ENCODE data around the gene TRIO. TPM values are rescaled to one million over a fixed set of nuclear protein-coding genes. Genes with fewer than 3 reads are reported as not detected.

Gene TRIO
- total RNA-seq, 1 donor from 2014 or later: 34.9 TPM

DNA sequence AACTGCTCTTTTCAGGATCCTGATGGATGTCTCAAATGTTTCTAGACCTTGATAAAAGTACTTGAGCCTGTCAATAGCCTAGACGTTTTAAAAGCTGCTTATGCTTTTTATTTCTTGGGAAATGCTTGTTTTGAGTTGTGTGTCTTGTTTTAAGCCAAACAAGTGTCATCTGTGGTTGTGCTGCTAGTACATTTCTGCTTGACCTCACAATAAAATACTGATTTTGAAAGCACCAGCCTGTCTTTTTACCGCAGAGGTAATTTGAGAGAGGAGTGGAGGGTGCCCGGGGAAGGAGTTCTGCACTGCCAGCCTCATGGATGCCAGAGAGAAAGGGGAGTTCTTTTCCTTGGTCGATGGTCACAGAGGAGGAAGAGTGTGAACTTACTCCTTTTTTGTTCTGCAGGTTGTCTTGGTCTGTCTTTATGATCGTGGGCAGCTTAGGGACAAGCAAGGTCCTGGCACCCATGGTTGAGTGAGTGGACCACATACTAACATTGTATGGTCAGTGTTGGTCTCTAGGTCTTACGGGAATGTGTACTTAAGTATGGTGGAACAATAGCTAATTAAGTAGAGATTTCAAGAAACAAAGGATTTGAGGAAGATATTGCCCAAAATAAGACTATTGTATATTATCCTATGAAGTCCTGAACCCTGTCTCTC is 61.0 kb downstream of the TRIO start:
- ATAC-seq (no peak), DNase-seq (ENCODE audit: low spot score) (no peak)

DNA sequence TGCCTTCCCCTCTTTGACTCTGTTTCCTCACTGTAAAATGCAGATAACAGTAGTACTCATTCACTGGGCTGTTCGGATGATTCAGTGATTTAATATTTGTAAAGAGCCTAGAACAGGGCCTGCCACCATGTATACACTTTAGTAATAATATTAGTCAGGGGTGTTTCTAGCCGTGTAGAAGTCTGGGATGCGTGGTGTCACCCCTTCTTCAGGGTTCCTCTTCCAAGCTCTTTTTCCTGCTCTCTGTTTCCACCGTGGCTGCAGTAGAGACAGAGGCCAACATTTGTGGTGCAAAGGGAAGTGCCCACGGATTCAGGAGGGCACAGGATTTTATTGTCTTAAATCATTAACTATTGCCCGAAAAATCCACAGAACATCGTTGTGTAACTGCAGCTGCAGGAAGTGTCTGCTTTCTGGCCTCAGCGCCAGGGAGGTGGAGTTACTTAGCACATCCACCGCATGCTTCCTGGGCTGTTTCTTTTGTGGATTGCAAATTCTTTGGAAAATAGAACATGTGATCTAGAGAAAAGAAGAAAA is 61.7 kb downstream of the TRIO start:
- DNase-seq (ENCODE audit: low spot score): peak; percentile 86
- peak; percentile 75 for ATAC-seq

DNA sequence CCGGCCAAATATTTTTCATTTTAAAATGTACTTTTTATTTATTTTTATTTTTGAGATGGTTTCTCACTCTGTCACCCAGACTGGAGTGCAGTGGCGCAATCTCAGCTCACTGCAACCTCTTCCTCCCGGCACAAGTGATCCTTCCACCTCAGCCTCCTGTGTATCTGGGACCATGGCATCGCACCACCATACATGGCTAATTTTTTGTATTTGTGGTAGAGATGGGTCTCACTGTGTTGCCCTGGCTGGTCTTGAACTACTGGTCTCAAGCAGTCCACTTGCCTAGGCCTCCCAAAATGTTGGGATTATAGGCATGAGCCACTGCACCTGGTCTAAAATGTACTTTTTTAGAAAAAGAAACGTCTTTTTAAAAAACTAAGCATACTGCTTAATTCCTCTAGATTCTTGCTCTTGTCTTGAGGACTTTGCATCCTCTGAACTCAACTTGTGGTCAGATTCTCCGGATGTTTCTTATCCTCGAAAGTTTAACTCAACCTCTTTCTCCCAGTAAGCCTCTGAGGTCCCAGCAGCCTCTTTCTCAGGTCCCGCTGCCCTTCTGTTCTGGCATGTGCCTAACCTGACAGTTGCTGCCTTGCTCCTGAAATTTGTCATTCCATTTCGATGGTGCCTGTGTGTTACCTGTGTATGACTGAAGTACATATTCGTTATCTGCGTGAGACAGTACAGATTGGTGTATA is 63.0 kb downstream of the TRIO start:
- no peak for ATAC-seq
- no peak for DNase-seq (ENCODE audit: low spot score)

DNA sequence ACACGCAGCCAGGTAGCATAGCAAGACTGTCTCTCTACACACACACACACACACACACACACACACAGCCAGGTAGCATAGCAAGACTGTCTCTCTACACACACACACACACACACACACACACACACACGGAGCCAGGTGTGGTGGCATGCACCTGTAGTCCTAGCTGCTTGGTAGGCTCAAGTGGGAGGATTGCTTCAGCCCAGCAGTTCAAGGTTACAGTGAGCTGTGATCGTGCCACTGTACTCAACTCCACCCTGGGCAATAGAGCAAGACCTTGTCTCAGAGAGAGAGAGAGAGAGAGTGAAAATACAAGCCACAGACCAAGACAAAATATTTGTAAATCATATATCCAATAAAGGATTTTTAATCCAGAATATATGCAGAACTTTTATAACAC is 64.3 kb downstream of the TRIO start:
- ATAC-seq (peak; percentile 31), DNase-seq (ENCODE audit: low spot score) (peak; percentile 59)

DNA sequence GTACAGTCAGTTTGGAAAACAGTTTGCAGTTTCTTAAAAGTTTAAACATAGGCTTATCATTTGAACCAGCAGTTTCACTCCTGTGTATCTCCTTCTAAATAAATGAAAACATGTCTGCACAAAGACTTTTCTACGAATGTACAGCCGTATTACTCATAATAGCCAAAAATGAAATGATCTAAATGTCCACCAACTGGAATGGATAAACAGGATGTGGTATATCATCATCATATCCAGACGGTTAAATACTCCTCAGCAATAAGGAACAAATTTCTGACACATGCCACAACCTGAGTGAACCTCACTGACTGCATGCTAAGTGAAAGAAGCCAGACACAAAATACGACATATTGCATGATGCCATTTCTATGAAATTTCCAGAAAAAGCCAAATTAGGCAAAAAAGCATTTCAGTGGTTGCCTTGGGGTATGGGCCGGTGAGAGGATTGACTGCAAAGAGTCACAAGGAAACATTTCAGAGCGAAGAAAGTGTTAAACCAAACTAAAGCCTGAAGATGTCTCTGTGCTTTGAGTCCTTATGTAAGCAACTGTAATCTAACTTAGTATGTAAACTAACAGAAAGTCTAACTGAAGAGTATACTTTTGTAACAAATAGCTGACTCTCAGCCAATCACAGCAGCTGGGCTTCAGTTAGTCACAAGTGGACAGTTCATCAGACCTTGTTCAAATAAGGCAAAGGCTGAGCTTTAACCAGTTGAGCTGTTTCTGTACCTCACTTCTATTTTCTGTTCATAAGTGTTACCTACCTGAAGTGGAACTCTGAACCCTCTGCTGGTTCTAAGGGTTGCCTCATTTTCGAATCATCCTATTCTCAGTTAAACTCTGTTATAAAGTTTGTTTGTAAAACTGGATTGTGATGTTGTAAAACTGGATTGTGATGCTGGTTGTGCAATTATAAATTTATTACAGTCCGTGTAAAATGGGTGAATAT is 65.2 kb downstream of the TRIO start:
- ATAC-seq (peak; percentile 78), DNase-seq (ENCODE audit: low spot score) (peak; percentile 70)

DNA sequence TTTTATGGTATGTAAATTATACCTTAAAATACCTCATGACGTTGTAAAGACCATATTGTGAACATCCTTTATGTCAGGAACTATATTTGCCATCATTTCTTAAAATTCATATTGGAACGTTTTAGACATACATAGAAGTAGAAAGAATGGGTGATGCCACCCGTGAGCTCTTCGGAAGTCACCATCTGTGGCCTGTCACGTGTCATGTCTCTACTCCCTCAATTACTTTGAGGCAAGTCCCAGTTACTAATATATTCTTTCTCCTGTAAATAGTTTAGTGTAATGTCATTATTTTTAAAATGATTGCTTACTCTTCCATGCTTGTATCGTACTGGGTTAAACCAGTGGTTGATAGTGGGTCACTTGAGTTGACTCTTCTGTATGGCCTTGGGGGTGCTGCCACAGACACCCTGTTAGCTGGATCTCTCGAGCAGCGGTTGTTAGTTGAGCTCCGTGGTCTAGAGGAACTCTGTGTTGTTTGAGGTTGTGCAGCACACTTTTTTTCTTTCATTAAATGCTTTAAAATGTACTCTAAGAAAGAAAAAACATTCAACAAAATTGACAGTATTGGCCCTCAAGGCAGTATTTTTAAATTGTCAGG is 66.2 kb downstream of the TRIO start:
- ATAC-seq: no peak
- DNase-seq (ENCODE audit: low spot score): no peak

DNA sequence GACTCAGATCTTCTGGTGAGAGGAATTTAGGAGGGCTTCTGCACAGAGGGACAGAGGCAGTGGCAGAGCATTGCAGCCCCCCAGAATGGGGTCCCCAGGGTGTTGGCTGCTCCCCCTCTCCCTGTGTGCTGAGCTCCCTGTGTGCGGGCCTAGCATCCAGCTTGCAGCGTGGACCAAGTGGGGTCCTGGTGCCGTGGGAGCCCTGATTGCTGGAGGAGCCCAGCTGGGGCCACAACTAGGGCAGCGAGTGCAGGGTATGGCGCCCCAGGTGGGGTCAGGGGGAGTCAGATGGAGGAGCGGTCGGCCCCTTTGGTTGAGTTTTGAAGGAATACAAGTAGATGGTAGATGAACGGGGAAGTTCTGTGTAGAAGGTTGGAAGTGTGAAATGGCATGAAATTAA is 66.7 kb downstream of the TRIO start:
- DNase-seq (ENCODE audit: low spot score) (no peak), ATAC-seq (no peak)

DNA sequence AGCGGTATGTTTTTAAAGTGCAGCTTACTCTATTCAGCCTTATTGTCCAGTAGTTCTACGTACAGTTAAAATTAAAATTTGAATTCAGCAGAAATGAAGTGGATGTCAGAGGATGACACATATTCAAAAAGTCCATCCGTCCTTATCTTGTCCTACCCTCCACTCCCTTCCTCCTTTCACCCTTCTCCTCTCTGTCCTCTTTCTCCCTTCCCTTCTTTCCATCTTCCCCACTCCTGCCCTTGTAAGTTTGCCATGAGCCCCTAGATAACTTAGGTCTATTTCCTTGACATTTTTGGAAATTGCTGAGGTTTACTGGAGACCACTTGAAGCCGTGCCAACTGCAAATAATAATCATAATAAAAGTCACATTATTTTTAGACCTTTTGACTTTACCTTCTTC is 67.6 kb downstream of the TRIO start:
- ATAC-seq: no peak

DNA sequence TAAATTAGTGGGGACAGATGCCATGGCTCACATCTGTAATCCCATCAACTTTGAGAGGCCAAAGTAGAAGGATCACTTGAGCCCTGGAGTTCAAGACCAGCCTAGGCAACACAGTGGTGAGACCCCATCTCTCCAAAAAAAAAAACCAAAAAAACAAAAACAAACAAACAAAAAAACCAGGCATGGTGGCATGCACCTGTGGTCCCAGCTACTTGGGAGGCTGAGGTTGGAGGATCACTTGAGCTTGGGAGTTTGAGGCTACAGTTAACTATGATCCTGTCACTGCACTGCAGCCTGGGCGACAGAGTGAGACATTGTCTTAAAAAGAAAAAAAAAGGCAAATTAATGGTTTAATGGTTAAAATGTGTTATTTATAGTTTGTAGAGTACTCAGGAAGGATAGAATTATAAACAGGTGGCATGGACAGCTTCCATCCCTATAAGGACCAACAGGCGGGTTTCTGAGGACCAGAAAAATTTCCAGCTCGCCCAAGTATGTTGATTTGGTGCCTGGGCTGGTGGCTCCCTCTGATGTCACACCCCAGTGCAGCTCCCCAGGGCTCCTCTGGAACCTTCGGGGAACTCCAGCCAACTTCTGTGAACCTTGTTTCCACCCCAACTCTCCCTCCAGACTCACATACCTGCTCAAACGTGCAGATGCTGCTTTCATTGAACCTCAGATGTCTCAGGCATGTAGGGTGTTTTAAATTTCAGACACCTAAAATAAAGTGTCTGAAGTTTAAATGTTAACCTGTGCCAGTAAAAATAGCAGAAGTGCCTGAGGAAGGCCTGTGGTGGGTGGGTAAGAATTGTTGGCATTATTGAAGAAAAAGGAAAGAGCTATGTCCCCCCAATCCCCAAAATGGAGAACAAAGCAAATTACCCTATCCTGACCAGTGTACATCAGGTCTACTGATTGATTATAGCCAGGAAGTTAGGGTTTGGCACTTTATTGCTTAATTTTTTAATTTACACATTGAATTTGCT is 69.0 kb downstream of the TRIO start:
- ATAC-seq: no peak
- DNase-seq (ENCODE audit: low spot score): no peak

More for the DNA sequence above, 67.6 kb downstream of the TRIO start:
- DNase-seq (ENCODE audit: low spot score): no peak

DNA sequence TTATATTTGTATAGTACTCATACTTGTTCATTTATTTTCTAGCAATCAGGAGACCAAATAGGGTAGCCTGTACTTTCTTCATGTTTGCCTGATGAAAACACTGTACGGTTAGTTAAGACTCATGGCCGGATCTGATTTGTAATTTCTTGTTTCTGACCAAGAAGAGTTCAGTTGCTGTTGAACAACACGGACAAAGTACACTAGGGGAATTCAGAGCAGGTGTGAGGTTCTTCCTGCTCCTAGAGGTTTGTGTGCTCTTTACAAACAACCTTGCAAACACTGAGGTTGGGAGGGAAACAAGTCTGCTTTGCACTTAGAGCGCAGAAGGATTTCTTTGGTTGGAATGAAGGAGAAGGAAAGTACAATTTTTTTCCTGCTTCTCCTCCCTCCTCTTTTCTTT is 69.7 kb downstream of the TRIO start:
- peak; percentile 40 for ATAC-seq
- no peak for DNase-seq (ENCODE audit: low spot score)

DNA sequence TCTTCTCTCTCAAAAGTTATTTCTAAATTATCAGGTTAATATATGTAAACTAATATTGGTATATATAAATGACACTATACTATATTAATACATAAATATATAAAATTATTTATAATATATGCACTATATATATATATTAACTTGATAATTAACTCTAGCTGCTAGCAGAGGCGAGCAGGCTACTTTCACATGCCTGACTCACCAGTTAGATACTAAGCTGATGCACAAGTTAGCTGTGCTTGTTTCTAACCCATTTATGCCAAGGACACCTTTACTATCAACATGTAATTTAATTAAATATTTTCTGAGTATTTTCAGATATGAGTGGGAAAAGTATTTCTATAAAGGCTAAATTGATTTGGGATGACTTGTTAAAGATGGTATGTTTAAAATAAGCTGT is 70.1 kb downstream of the TRIO start:
- DNase-seq (ENCODE audit: low spot score): no peak
- ATAC-seq: no peak

DNA sequence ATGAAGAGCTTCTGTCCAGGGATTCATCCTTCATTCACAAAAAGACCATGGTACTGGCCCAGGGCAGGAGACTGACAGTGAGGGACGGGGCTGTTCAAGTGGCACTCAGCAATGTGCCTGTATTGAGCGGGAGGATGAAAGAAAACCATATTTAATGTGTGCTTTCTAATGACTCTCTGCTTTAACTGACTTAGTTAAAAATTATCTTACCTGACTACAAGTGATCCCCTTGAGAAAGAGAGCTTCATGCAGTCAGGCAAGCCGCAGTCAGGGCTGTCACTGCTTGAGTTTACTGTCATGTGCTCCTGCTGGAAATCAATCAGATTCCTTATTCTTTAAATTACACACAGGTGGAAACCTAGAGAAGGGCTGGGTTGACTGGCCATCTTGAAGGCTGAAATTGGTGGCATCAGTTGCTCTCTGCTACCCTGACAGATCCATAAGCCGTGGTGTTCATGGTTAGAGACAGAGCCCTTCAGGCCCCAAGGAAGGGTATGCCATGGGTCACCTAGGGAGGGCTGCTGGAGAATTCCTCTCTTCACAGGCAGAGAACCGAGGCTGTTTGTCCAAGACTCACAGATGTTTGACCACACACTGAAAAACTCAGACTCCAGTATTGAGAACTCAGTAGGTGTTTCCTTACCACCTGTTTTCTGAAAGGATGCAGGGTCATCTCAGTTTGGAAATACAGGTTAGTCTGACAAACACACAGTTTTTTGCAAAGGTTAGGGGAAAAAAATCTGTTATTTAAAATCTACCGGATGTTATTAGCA is 70.9 kb downstream of the TRIO start:
- DNase-seq (ENCODE audit: low spot score) (no peak), ATAC-seq (peak; percentile 38)

DNA sequence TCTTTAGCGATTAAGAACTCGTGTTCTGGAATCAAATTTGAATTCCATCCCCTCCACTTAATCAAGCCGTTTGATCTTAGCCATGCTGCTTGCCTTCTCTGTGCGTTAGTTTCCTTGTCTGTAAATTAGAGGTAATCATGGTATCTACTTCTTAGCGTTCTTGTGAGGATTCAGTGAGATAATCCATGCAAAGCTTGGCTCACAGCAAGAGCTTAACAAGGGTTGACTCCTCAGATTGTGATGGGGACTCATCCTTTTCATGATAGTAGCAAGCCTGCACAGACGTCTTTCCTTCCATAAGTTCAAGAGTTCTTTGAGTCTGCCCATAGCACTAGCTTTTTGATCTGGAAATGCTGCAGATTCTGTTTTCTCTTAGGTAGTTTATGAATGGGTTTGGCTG is 72.8 kb downstream of the TRIO start:
- no peak for DNase-seq (ENCODE audit: low spot score)

DNA sequence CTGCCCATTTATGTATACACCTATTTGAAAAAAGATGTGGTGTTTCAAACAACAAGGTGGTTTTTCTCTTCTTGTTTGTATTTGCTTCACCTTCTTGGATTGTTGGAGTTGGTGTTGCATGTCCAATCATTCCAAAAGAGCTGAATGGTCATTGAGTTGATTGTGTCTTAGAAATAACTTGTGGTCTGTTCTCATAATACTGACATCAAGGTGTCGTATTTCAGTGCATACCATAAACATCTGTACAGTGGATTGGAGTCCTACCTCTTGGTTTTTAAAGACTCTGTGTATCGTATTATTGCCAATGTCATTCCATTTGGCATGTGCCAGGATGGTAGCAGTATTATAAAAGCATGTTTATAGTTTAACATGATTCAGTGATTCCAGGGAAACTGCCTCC is 73.2 kb downstream of the TRIO start:
- ATAC-seq: no peak

More for the DNA sequence above, 72.8 kb downstream of the TRIO start:
- no peak for ATAC-seq

DNA sequence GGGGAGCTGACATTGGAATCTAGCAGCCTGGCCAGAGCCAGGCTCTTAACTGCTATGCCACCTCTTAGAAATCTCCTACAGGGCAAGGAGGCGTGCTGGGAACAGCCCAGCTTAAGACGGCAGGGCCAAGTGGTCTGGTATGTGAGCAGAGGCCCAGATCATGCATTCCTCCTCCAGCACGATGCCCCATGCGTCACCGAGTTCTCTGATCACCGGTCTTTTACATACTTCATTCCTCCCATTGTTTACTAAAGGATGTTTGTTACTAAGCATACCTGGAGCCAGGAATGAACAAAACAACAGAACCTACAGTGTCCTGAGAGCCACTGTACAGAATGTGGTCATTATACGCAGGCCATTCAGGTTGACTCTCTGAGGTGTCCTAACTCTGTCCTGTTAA is 73.8 kb downstream of the TRIO start:
- peak; percentile 2 for ATAC-seq
- DNase-seq (ENCODE audit: low spot score): no peak

More for the DNA sequence above, 73.2 kb downstream of the TRIO start:
- DNase-seq (ENCODE audit: low spot score): no peak

DNA sequence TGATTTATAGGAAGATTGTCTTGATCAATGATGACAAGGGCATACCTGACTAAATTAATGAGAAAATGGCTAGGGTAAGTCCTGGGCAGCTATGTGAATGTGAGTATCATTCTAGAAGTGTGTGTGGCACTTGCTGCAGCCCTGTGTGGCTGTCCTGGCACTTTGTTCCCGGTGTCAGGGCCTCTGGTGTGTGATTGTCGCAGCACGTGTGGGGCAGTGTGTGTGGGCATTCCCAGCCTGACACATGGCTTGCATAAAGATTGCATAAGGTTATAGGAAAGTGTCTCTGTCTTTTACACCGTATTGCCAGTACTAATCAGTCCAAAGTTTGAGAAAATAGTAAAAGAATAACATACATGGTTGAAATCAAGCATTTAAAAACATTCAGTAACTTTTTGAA is 74.4 kb downstream of the TRIO start:
- DNase-seq (ENCODE audit: low spot score) (peak; percentile 77), ATAC-seq (peak; percentile 82)

DNA sequence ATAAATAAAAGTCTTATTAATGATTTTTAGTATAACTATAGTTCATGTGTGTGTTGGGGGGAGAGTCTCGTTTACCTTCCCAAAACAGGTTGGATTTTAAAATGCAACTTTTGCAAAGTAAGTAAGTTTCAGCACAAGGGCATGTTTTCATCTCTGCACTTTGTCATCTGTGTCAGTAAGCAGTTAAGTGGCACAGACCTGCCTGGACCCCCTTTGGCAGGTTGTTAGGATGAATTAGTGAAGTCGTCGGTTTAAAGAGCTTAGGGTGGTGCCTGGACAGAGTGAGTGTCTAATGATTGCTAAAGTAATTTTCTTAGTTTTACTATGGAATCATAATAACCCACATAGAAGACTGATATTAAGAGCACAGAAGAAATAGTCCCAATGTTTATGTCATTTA is 74.9 kb downstream of the TRIO start:
- DNase-seq (ENCODE audit: low spot score): no peak
- ATAC-seq: no peak

DNA sequence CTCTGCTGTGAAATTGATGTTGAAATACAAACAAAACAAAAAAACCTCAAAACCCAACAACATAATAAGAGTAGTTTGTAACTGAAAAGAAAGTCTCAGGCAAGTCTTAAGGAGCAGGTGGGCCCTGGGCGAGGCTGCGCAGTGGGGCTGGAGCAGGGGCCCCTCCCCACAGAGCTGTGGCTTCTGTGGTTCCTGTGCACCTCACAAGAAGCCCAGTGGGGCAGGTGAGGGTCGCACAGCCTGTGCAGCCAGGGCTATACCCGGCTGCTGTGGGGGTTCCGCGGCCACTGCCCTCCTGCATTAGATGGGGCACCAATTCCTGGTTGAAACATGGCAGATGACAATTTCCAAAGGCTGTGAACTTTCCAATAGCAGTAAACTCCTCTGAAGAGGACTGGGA is 75.3 kb downstream of the TRIO start:
- no peak for ATAC-seq
- DNase-seq (ENCODE audit: low spot score): no peak
